GM18507 (cell line): ENCODE results near the gene FANK1.

Source experiments
- DNase-seq: peaks from one replicate; pipeline ENCODE4 v3.0.0; 2011; ENCODE audit warnings: low read depth; ENCODE audit not compliant: insufficient read length; ENCODE audit errors: extremely low spot score
- FAIRE-seq: peaks from 2 replicates; lab custom pipeline; 2011; peaks lifted over from hg19 to GRCh38; lab: Jason Lieb, UNC

Gene FANK1

GRCh38 chr10:125982260-125982948, 86.0 kb downstream of the FANK1 start:
- no peak for DNase-seq
- peak; percentile 90 for FAIRE-seq

- FAIRE-seq (no peak), DNase-seq (no peak)
Observed at GRCh38 chr10:125983161-125983560, 86.8 kb downstream of the FANK1 start.

- no peak for FAIRE-seq
- no peak for DNase-seq
Observed at GRCh38 chr10:125983656-125984055, 87.3 kb downstream of the FANK1 start.

GRCh38 chr10:125984346-125984745, 88.0 kb downstream of the FANK1 start:
- DNase-seq (no peak), FAIRE-seq (no peak)

- FAIRE-seq (no peak), DNase-seq (no peak)
Observed at GRCh38 chr10:125984865-125985495, 88.6 kb downstream of the FANK1 start.

GRCh38 chr10:125985557-125986240, 89.3 kb downstream of the FANK1 start:
- FAIRE-seq (no peak), DNase-seq (no peak)

- FAIRE-seq (no peak), DNase-seq (no peak)
Observed at GRCh38 chr10:125989791-125990190, 93.4 kb downstream of the FANK1 start.

- FAIRE-seq (no peak), DNase-seq (no peak)
Observed at GRCh38 chr10:125990974-125991373, 94.6 kb downstream of the FANK1 start.

GRCh38 chr10:125991392-125991791, 95.0 kb downstream of the FANK1 start:
- FAIRE-seq (no peak), DNase-seq (no peak)

- DNase-seq, result no peak
- no peak for FAIRE-seq
Observed at GRCh38 chr10:125992254-125992653, 95.9 kb downstream of the FANK1 start.

GRCh38 chr10:125994601-125995000, 98.2 kb downstream of the FANK1 start:
- FAIRE-seq (no peak), DNase-seq (no peak)

- DNase-seq (no peak), FAIRE-seq (no peak)
Observed at GRCh38 chr10:125995726-125996304, 99.5 kb downstream of the FANK1 start.

- FAIRE-seq, result no peak
Observed at GRCh38 chr10:125997586-125997985, 101.2 kb downstream of the FANK1 start.

GRCh38 chr10:125999694-126000093, 103.3 kb downstream of the FANK1 start:
- DNase-seq (no peak), FAIRE-seq (no peak)

More at GRCh38 chr10:125997586-125997985, 101.2 kb downstream of the FANK1 start:
- no peak for DNase-seq

- FAIRE-seq (no peak), DNase-seq (no peak)
Observed at GRCh38 chr10:126001576-126001975, 105.2 kb downstream of the FANK1 start.

- DNase-seq (no peak), FAIRE-seq (no peak)
Observed at GRCh38 chr10:126004752-126005151, 108.4 kb downstream of the FANK1 start.

- no peak for DNase-seq
- FAIRE-seq, result no peak
Observed at GRCh38 chr10:126006264-126006663, 109.9 kb downstream of the FANK1 start.

- DNase-seq (no peak), FAIRE-seq (no peak)
Observed at GRCh38 chr10:126006906-126007305, 110.5 kb downstream of the FANK1 start.

- FAIRE-seq (no peak), DNase-seq (no peak)
Observed at GRCh38 chr10:126009650-126010049, 113.3 kb downstream of the FANK1 start.

GRCh38 chr10:126011995-126012394, 115.6 kb downstream of the FANK1 start:
- DNase-seq (no peak), FAIRE-seq (no peak)
